Transverse colon (tissue), 4 donors: ENCODE measurements around the gene SRP14.

Experiments used
- POLR2A ChIP-seq: fragments of 450-650 bp; IDR thresholded peaks from one replicate; pipeline ENCODE4 v1.6.1; 2016; ENCODE audit warnings: antibody characterized with exemption, mild to moderate bottlenecking, moderate library complexity
- POLR2AphosphoS5 ChIP-seq, 3 donors: sonication (generic); formaldehyde crosslinking; IDR thresholded peaks; one replicate each; pipeline ENCODE4 v1.6.1; 2016; ENCODE audit warnings: antibody characterized with exemption in 3 of 3
- TF ChIP-seq, protein P1 (sequence below), 5 experiments: fragments of 200-600 bp in 3 of 5; fragments of 450-650 bp in 2 of 5; sonication (generic) in 3 of 5; IDR thresholded peaks; 1 replicate in 2 of 5; 2 replicates in 3 of 5; pipeline ENCODE4 v1.5.1; 2016 to 2017; ENCODE audit warnings: antibody characterized with exemption in 5 of 5, inconsistent platforms in 3 of 5, mild to moderate bottlenecking in 2 of 5, moderate library complexity in 1 of 5

DNA sequence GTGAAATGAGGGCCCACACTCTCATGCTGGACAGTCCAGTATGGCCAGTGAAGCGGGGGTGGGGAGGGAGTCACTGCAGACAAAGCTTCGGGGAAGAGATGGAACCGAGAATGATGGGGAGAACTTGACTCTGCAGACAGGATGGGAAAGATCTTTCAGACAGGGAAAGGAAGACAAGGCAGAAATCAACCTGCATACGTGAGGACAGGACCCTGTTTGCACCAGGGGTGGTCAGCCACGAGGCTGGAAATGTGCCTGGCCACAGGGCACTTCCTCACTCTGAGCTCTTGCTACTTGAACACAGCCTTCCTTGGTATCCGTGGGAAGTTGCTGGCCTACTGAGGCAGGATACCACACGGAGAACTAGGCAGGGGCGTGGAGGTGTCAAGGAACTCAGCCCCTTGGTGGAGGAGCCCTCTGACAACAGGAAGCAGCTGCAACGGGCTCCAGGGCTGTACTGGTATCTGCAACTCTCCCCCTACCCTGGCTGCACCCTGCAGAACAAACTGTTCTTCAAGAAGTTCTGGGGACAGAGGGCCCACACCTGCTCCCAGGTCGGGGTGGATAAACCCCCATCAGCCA lies 9.3 kb upstream of the SRP14 start:
- TF ChIP-seq, protein P1, sequence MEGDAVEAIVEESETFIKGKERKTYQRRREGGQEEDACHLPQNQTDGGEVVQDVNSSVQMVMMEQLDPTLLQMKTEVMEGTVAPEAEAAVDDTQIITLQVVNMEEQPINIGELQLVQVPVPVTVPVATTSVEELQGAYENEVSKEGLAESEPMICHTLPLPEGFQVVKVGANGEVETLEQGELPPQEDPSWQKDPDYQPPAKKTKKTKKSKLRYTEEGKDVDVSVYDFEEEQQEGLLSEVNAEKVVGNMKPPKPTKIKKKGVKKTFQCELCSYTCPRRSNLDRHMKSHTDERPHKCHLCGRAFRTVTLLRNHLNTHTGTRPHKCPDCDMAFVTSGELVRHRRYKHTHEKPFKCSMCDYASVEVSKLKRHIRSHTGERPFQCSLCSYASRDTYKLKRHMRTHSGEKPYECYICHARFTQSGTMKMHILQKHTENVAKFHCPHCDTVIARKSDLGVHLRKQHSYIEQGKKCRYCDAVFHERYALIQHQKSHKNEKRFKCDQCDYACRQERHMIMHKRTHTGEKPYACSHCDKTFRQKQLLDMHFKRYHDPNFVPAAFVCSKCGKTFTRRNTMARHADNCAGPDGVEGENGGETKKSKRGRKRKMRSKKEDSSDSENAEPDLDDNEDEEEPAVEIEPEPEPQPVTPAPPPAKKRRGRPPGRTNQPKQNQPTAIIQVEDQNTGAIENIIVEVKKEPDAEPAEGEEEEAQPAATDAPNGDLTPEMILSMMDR (IDR thresholded peaks at IDR 0.05), result no peak
- peak in 1 of 3 donors; percentile 42 for TF ChIP-seq POLR2AphosphoS5 (IDR thresholded peaks at IDR 0.05)
- TF ChIP-seq POLR2A, result no peak
